ENCODE data around the gene ARSK. TPM values are rescaled to one million over a fixed set of nuclear protein-coding genes. Genes with fewer than 3 reads are reported as not detected.

The ARSK gene
- total RNA-seq, 1 experiment from 2014 or later, result 8.5 TPM

GRCh38 chr5:95634081-95634480 is 79.2 kb downstream of the ARSK start:
- no peak overlapping the region for H2BK5ac ChIP-seq (ENCODE audit: insufficient read length, low read length)
- H3K4me1 ChIP-seq (ENCODE audit: insufficient read depth, low read length), result no peaks in the 10 kb centered on the region
- H3K4ac ChIP-seq (ENCODE audit: low read depth, low read length), result no peak overlapping the region
- Mint-ChIP-seq H3K9me3 (peaks cover 10 to 11% of the 10 kb centered on the region in 2 experiments; a peak in 4 of 5 replicates), H3K36me3 (ENCODE audit: insufficient read depth in 1 of 3, low read depth in 3 of 3) (peaks cover 7 to 14% (median 9%) of the 10 kb centered on the region in 3 experiments), H3K27me3 (ENCODE audit: low read depth) (peaks cover 3% of the 10 kb centered on the region; the same call in 1 of the 2 replicates), H3K27ac (no peak overlapping the region), H3K4me3 (no peak overlapping the region), H3K4me1 (peaks cover 0 to 5% of the 10 kb centered on the region in 2 experiments; a peak in 1 of 4 replicates)
- H2AK5ac ChIP-seq (ENCODE audit: insufficient read length, low read length), result no peak overlapping the region
- H3K27me3 ChIP-seq (ENCODE audit: insufficient read depth, low read length), result no peaks in the 10 kb centered on the region
- no peak overlapping the region for H2BK12ac ChIP-seq (ENCODE audit: insufficient read length, low read depth, low read length)
- H3K18ac ChIP-seq (ENCODE audit: insufficient read length, low read depth, low read length), result no peak overlapping the region
- no peaks in the 10 kb centered on the region for H3K23me2 ChIP-seq (ENCODE audit: insufficient read length, low read depth, low read length, poor library complexity, severe bottlenecking)
- no peak overlapping the region for H3K23ac ChIP-seq (ENCODE audit: insufficient read length, low read depth, low read length)
- H4K8ac ChIP-seq (replicated peaks; ENCODE audit: insufficient read length, low read depth, low read length), result no peak overlapping the region
- no peak overlapping the region for H3K9ac ChIP-seq (ENCODE audit: extremely low read depth, insufficient read length, low read length)
- H4K5ac ChIP-seq (ENCODE audit: insufficient read length, low read depth, low read length), result no peak overlapping the region
- H4K20me1 ChIP-seq (ENCODE audit: control insufficient read depth, insufficient read depth, insufficient read length), result no peaks in the 10 kb centered on the region
- TF ChIP-seq CTCF (conservative IDR thresholded peaks at IDR 0.05), result no peak
- H2BK15ac ChIP-seq (ENCODE audit: low read depth, low read length), result no peak overlapping the region
- no peak for DNase-seq
- H3K27ac ChIP-seq (ENCODE audit: insufficient read length, low read depth, low read length), result no peak overlapping the region
- no peaks in the 10 kb centered on the region for H3K79me2 ChIP-seq (ENCODE audit: insufficient read depth, low read length)
- WGBS (ENCODE audit: extremely low coverage, insufficient read length, low lambda C conversion rate), result no CpG with 5 or more reads among the region's 3 CpGs
- H3K9me3 ChIP-seq (ENCODE audit: control insufficient read depth, low read depth, low read length), result peaks cover 5% of the 10 kb centered on the region
- no peak overlapping the region for H3K4me2 ChIP-seq (ENCODE audit: insufficient read depth, insufficient read length, low read length)
- H2BK120ac ChIP-seq (ENCODE audit: low read depth, low read length, poor library complexity, severe bottlenecking), result no peak overlapping the region
- no peak overlapping the region for H2AFZ ChIP-seq (ENCODE audit: low read length)
- no peak overlapping the region for H4K91ac ChIP-seq (ENCODE audit: insufficient read length, low read depth, low read length)
- H3T11ph ChIP-seq (ENCODE audit: low read length), result no peak overlapping the region
- no peak overlapping the region for H2BK20ac ChIP-seq (ENCODE audit: low read depth, low read length, poor library complexity, severe bottlenecking)
- H3K14ac ChIP-seq (ENCODE audit: insufficient read depth, low read length), result no peak overlapping the region
- H3K56ac ChIP-seq (ENCODE audit: insufficient read length, low read depth, low read length), result no peak overlapping the region
- no peaks in the 10 kb centered on the region for H3K79me1 ChIP-seq (ENCODE audit: insufficient read depth, low read depth, low read length, poor library complexity, severe bottlenecking)

All from H9 (cell line).